IPS-20b (cell line): ENCODE results near the gene RFX1.
"Not testable (repeated sequence)": the region's sequence is repeated elsewhere in the genome, so short reads cannot be mapped to it uniquely, and the experiment has no call there.

Experiments
- H3K27ac ChIP-seq: one replicate; pipeline ENCODE4 v1.5.1; 2013; ENCODE audit warnings: low read length
- H3K27me3 ChIP-seq: 2 replicates; pipeline ENCODE4 v1.6.1; 2013; ENCODE audit warnings: mild to moderate bottlenecking, low read length, inconsistent platforms; ENCODE audit not compliant: insufficient read depth
- H3K36me3 ChIP-seq: 2 replicates; pipeline ENCODE4 v1.6.1; 2013; ENCODE audit warnings: low read depth, mild to moderate bottlenecking, inconsistent platforms, low read length, moderate library complexity; ENCODE audit not compliant: insufficient read depth
- H3K4me1 ChIP-seq: 2 replicates; pipeline ENCODE4 v1.6.1; 2013; ENCODE audit warnings: mild to moderate bottlenecking, control low read depth, inconsistent platforms, low read length, moderate library complexity; ENCODE audit not compliant: insufficient read depth
- H3K4me3 ChIP-seq: 2 replicates; pipeline ENCODE4 v1.5.1; 2013; ENCODE audit warnings: mild to moderate bottlenecking, low read length, inconsistent platforms
- H3K9ac ChIP-seq: 2 replicates; pipeline ENCODE4 v1.6.1; 2013; ENCODE audit warnings: low read depth, mild to moderate bottlenecking, inconsistent platforms, low read length, moderate library complexity
- H3K9me3 ChIP-seq: 2 replicates; pipeline ENCODE4 v1.6.1; 2013; ENCODE audit warnings: mild to moderate bottlenecking, low read depth, low read length, inconsistent platforms; ENCODE audit not compliant: insufficient read depth

RFX1 gene

DNA sequence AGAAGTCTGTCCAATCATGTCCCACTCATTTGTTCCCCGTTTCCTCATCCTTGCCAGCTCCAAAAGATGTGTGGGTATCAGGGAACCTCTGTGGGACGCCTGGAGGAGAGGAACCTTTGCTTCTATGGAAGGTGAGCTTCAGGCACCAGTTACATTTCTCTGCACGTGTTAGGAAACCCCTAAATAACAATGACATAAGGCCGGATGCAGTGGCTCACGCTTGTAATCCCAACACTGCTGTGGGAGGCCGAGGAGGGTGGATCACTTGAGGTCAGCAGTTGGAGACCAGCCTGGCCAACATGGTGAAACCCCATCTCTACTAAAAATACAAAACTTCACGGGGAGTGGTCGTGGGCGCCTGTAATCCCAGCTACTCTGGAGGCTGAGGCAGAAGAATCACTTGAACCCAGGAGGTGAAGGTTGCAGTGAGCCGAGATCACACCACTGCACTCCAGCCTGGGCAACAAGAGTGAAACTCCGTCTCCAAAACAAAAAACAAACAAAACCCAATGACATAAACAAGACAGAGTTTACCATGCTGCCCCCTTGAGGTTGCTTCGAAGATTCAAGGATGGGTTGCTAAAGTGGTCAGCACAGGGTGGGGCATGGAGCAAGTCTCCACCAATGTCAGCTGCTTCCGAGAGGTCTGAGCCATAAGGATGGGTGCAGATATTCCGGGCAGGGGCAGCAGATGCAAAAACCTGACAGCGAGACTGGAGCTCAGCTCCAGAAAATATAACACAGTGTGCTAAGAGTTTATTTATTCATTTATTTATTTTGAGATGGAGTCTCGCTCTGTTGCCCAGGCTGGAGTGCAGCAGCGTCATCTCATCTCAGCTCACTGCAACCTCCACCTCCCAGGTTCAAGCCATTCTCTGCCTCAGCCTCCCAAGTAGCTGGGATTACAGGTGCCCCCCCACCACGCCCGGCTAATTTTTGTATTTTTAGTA lies 36.8 kb upstream of the RFX1 start:
- H3K4me3 ChIP-seq, H3K27me3 ChIP-seq, H3K4me1 ChIP-seq, H3K27ac ChIP-seq, H3K36me3 ChIP-seq, H3K9me3 ChIP-seq: not testable (repeated sequence)
- H3K9ac ChIP-seq: peak overlapping the region; percentile 32; the same call in 1 of the 2 replicates

GRCh38 chr19:14039181-14039580 lies 33.1 kb upstream of the RFX1 start:
- Histone ChIP-seq H3K27ac (no peak overlapping the region), H3K9ac (no peak overlapping the region), H3K36me3 (no peaks in the 10 kb centered on the region), H3K4me1 (no peaks in the 10 kb centered on the region), H3K27me3 (no peaks in the 10 kb centered on the region), H3K4me3 (no peak overlapping the region), H3K9me3 (no peaks in the 10 kb centered on the region)

- Histone ChIP-seq H3K4me3 (no peak overlapping the region), H3K9me3 (no peaks in the 10 kb centered on the region), H3K27me3 (peaks cover 16% of the 10 kb centered on the region), H3K4me1 (no peaks in the 10 kb centered on the region), H3K36me3 (no peaks in the 10 kb centered on the region), H3K9ac (no peak overlapping the region), H3K27ac (no peak overlapping the region)
These were observed 29.6 kb upstream of the RFX1 start for GRCh38 chr19:14035706-14036105.

DNA sequence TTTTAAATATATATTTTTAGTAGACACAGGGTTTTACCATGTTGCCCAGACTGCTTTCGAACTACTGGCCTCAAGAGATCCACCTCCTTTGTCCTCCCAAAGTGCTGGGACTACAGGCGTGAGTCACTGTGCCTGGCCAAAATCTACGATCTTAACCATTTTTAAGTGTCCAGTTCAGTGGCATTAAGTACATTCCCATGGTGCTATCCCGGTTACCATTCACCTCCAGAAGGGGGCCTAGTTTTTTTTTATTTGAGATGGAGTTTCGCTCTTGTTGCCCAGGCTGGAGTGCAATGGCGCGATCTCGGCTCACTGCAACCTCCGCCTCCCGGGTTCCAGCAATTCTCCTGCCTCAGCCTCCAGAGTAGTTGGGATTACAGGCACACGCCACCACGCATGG lies 29.0 kb upstream of the RFX1 start:
- peaks cover 21% of the 10 kb centered on the region for H3K27me3 ChIP-seq
- H3K9me3 ChIP-seq, H3K36me3 ChIP-seq, H3K4me1 ChIP-seq, H3K9ac ChIP-seq, H3K4me3 ChIP-seq, H3K27ac ChIP-seq: not testable (repeated sequence)

- Histone ChIP-seq H3K27ac (no peak overlapping the region), H3K27me3 (peaks cover 25% of the 10 kb centered on the region), H3K36me3 (no peaks in the 10 kb centered on the region), H3K9me3 (no peaks in the 10 kb centered on the region), H3K4me3 (no peak overlapping the region), H3K4me1 (no peaks in the 10 kb centered on the region), H3K9ac (no peak overlapping the region)
These were observed 27.8 kb upstream of the RFX1 start for GRCh38 chr19:14033946-14034345.

- peaks cover 25% of the 10 kb centered on the region for H3K27me3 ChIP-seq
- no peaks in the 10 kb centered on the region for H3K36me3 ChIP-seq
- H3K9ac ChIP-seq: peak within 1 kb of the TSS; percentile 61; the same call in 1 of the 2 replicates
- no peak within 1 kb of the TSS for H3K27ac ChIP-seq
- H3K4me3 ChIP-seq: peak within 1 kb of the TSS; percentile 74
- no peaks in the 10 kb centered on the region for H3K9me3 ChIP-seq
- no peaks in the 10 kb centered on the region for H3K4me1 ChIP-seq
These were observed 25.8 kb upstream of the RFX1 start, which contains the start of gene IL27RA for GRCh38 chr19:14031719-14032480. TSS of gene IL27RA (plus strand) at chr19:14031762. CDS start at chr19:14031873, 111 bp downstream.

DNA sequence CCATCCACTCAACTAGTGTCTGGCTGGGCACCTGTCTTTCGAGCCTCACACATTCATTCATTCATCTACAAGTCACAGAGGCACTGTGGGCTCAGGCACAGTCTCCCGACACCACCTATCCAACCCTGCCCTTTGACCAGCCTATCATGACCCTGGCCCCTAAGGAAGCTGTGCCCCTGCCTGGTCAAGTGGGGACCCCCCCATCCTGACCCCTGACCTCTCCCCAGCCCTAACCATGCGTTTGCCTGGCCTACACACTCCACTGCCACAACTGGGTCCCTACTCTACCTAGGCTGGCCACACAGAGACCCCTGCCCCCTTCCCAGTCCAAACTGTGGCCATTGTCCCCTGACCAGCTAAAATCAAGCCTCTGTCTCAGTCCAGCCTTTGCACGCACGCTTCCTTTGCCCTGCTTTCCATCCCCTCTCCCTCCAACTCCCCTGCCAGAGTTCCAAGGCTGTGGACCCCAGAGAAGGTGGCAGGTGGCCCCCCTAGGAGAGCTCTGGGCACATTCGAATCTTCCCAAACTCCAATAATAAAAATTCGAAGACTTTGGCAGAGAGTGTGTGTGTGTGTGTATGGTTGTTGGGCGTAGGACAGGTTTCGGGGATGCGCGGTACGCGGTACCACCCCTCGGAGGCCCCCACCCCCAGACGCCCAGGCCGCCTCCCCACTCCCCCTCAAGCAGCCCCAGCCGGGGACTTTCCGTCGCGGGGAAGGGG lies 25.0 kb upstream of the RFX1 start:
- Histone ChIP-seq H3K9ac (peak overlapping the region; percentile 61; the same call in 1 of the 2 replicates), H3K9me3 (no peaks in the 10 kb centered on the region), H3K27ac (no peak overlapping the region)

GRCh38 chr19:14028901-14029300 lies 22.8 kb upstream of the RFX1 start:
- H3K36me3 ChIP-seq: no peaks in the 10 kb centered on the region
- peaks cover 25% of the 10 kb centered on the region for H3K27me3 ChIP-seq
- H3K9ac ChIP-seq: no peak overlapping the region
- H3K4me3 ChIP-seq: no peak overlapping the region
- no peaks in the 10 kb centered on the region for H3K4me1 ChIP-seq
- no peaks in the 10 kb centered on the region for H3K9me3 ChIP-seq
- H3K27ac ChIP-seq: no peak overlapping the region

More for the DNA sequence above, 25.0 kb upstream of the RFX1 start:
- Histone ChIP-seq H3K4me3 (peak overlapping the region; percentile 74), H3K27me3 (peaks cover 25% of the 10 kb centered on the region), H3K4me1 (no peaks in the 10 kb centered on the region), H3K36me3 (no peaks in the 10 kb centered on the region)

DNA sequence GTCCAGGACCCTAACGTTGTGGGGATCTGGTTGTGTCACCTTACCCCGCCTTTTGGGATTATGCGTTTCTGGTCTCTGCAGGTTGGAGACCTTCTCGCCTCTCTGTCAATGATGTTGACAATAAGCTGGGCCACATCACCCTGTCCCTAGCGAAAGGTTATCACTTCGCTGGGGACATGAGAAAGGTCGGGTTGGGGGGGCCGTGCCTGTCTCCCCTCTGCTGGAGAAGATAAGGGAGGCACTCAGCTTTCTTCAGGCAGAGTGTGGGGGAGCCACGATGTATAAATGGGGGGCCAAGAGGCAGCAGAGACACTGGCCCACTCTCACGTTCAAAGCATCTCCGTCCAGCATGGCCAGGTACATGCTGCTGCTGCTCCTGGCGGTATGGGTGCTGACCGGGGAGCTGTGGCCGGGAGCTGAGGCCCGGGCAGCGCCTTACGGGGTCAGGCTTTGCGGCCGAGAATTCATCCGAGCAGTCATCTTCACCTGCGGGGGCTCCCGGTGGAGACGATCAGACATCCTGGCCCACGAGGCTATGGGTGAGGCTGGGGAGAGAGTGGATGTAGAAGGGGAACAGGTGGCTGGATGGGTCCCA lies 21.8 kb upstream of the RFX1 start, which contains the start of gene RLN3:
RLN3 (plus strand) TSS at position 293 of the 595 bp plus-strand sequence; CDS start at position 350, 57 bp downstream.
- Histone ChIP-seq H3K4me1 (no peaks in the 10 kb centered on the region), H3K4me3 (no peak within 1 kb of the TSS), H3K36me3 (no peaks in the 10 kb centered on the region), H3K27ac (no peak within 1 kb of the TSS), H3K9ac (no peak within 1 kb of the TSS), H3K27me3 (peaks cover 25% of the 10 kb centered on the region), H3K9me3 (no peaks in the 10 kb centered on the region)

DNA sequence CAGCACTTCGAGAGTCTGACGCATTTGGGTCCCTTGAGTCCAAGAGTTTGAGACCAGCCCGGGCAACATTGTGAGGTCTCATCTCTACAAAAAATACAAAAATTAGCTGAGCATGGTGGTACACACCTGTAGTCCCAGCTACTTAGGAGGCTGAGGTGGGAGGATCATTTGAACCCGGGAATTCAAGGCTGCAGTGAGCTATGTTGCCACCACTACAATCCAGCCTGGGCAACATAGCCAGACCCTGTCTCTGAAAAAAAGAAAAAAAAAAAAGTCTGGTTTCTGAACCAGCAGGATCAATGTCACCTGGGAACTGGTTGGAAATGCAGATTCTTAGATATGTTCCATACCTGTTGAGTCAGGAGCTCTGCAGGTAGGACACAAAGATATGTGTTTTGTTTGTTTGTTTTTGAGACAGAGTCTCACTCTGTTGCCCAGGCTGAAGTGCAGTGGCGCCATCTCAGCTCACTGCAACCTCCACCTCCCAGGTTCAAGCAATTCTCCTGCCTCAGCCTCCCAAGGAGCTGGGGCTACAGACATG lies 20.6 kb upstream of the RFX1 start:
- not testable (repeated sequence) for H3K4me3 ChIP-seq, H3K36me3 ChIP-seq, H3K9me3 ChIP-seq, H3K9ac ChIP-seq, H3K4me1 ChIP-seq, H3K27ac ChIP-seq
- H3K27me3 ChIP-seq: peaks cover 19% of the 10 kb centered on the region
